Measurements from ENCODE around the gene COA8. TPM values are rescaled to one million over a fixed set of nuclear protein-coding genes. Genes with fewer than 3 reads are reported as not detected.

Gene COA8
- total and polyA plus RNA-seq, 9 of the 15 experiments (the other 6 are each of a cell fraction or from before 2014, with no cell fraction given): 5.0 to 35.3 (median 25.7) TPM

- TF ChIP-seq HDAC1 (IDR thresholded peaks at IDR 0.05) (no peak), ILF3 (IDR thresholded peaks at IDR 0.05; ENCODE audit: borderline replicate concordance) (no peak)
Measured at GRCh38 chr14:103600503-103600902, 37.7 kb downstream of the COA8 start (continued).

GRCh38 chr14:103604620-103605019 is 41.9 kb downstream of the COA8 start:
- Histone ChIP-seq H3K4me3 (no peak overlapping the region), H3K9me3 (replicated peaks; ENCODE audit: control insufficient read depth, insufficient read depth, low read depth, low read length) (no peaks in the 10 kb centered on the region), H2AFZ (ENCODE audit: low read depth, low read length) (no peak overlapping the region), H4K20me1 (replicated peaks; ENCODE audit: control insufficient read depth, insufficient read depth, low read length) (no peaks in the 10 kb centered on the region), H3K9me1 (ENCODE audit: control insufficient read depth, insufficient read depth, low read length) (no peaks in the 10 kb centered on the region), H3K4me2 (ENCODE audit: insufficient read depth, low read length) (no peak overlapping the region), H3K27me3 (ENCODE audit: control insufficient read depth in 2 of 2, insufficient read depth in 2 of 2, low read length in 2 of 2) (peaks cover 0 to 5% of the 10 kb centered on the region in 2 experiments; a peak in 1 of 5 replicates), H3K36me3 (ENCODE audit: control insufficient read depth, insufficient read depth, low read length) (no peaks in the 10 kb centered on the region), H3K79me2 (ENCODE audit: control insufficient read depth, insufficient read depth, low read length) (no peaks in the 10 kb centered on the region), H3K27ac (ENCODE audit: extremely low read depth, low read depth, low read length) (no peak overlapping the region), H3K4me1 (replicated peaks in 1 of 2; ENCODE audit: control insufficient read depth in 2 of 2, insufficient read depth in 2 of 2, low read length in 2 of 2) (peaks cover 0 to 10% of the 10 kb centered on the region in 2 experiments; a peak in 3 of 5 replicates), H3K9ac (ENCODE audit: insufficient read depth in 1 of 2, low read depth in 2 of 2, low read length in 2 of 2) (no peak overlapping the region)
- TF ChIP-seq POLR2AphosphoS2 (IDR thresholded peaks at IDR 0.05; ENCODE audit: low read length) (no peak), HEY1 (CRISPR knock-in tag; IDR thresholded peaks at IDR 0.05; ENCODE audit: borderline replicate concordance) (no peak), SAFB2 (IDR thresholded peaks at IDR 0.05; ENCODE audit: borderline replicate concordance, low read depth, low read length, severe bottlenecking) (no peak), STAG1 (CRISPR knock-in tag; IDR thresholded peaks at IDR 0.05; ENCODE audit: borderline replicate concordance) (no peak), USF2 (CRISPR knock-in tag; IDR thresholded peaks at IDR 0.05) (no peak), SUPT5H (IDR thresholded peaks at IDR 0.05) (no peak), SAFB (IDR thresholded peaks at IDR 0.05; ENCODE audit: borderline replicate concordance, low read depth, low read length) (no peak)
- 11% methylated on average over 3 of the region's 5 CpGs for WGBS (ENCODE audit: insufficient coverage, low coverage, missing lambda C conversion rate)
- DNase-seq (ENCODE audit: extremely low read depth in 1 of 4, low spot score in 3 of 4): no peak
- ChIA-PET POLR2A (interaction anchor here (0.8 to 1.3 kb wide), 2 partner anchors 14 to 48 kb away, joined by 4 read pairs; no protein-coding TSS in a partner anchor), CTCF (ENCODE audit: low intra/inter-chr PET ratio) (no interaction called here)
- no TSS peak for BruUV-seq (replicated peaks)
- no peak for ATAC-seq
- intact Hi-C loops (cut with micrococcal nuclease) (no loop called here), in situ Hi-C loops (cut with MboI) (no loop called here)
- FAIRE-seq: no peak
